ENCODE data around the gene EDEM2.
"Not testable (repeated sequence)": the region's sequence is repeated elsewhere in the genome, so short reads cannot be mapped to it uniquely, and the experiment has no call there.

Gene EDEM2

DNA sequence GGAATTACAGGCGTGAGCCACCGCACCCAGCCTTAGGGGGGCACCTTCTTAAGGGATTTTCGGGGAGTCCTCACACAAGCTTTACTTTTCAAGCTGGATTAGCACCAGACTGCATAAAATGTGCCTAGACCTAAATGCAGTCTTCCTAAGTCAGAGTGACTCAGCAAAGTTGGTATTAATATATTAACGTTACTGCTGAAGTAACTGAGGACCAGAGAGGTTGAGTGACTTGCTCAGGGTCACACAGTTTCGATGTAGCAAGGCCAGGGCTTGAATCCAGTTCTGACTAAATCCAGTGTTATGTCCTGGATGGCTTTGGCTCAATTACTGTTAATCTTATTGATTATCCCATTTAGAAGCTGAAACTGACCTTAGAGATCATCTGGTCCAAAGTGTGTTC lies 13.4 kb downstream of the EDEM2 start:
- no peak for DNase-seq (ENCODE audit: extremely low read depth in 1 of 2, low read depth in 1 of 2)

DNA sequence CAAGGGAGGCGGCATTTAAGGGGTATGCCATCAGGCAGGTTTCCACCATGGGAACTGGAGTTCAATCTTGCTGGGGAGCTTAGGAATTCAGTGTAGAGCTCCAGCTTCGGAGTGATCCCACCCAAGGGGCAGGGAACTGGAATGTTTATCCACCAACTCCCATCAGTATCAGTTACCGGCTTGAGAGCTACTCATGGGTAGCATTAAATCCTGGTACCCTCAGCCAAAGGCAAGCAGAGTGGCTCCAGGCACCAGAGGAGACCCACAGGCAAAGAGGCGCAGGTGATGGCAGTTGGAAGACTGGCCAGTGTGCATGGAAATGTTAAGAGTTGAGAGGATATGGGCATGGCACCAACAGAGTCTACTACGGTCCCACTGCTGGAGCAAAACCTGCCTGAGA lies 14.1 kb downstream of the EDEM2 start:
- no peak for DNase-seq (ENCODE audit: extremely low read depth in 1 of 2, low read depth in 1 of 2)

DNA sequence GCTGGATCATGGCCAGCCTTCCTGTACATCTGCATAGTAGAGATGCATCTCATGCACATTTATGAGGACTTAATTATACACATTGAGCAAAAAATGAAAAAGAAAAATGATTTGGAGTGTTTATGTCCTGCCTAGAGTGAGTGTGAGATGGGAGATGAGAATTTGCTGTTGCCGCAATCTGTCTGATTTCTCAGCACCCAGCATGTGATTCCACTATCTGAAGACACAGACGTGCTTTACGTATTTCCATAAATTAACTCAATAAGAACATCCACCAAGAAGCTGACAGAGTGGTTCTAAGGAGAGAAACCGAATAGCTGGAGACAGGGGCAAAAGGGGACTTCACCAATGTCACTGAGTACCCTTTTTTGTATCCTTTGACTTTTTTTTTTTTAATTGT lies 15.2 kb downstream of the EDEM2 start:
- no peak for DNase-seq (ENCODE audit: extremely low read depth in 1 of 2, low read depth in 1 of 2)

DNA sequence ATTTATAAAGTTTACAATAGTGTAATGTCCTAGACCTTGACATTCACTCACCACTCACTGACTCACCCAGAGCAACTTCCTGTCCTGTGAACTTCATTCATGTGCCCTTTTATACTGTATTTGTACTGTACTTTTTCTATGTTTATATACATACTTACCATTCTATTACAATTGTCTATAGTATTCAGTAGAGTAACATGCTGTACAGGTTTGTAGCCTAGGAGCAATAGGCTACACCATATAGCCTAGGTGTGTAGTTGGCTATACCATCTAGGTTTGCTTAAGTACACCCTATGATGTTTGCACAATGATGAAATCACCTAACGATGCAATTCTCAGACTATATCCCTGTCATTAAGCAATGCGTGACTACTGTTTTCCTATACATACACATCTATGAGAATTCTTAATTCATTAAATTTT lies 17.5 kb downstream of the EDEM2 start:
- no peak for DNase-seq (ENCODE audit: extremely low read depth in 1 of 2, low read depth in 1 of 2)

DNA sequence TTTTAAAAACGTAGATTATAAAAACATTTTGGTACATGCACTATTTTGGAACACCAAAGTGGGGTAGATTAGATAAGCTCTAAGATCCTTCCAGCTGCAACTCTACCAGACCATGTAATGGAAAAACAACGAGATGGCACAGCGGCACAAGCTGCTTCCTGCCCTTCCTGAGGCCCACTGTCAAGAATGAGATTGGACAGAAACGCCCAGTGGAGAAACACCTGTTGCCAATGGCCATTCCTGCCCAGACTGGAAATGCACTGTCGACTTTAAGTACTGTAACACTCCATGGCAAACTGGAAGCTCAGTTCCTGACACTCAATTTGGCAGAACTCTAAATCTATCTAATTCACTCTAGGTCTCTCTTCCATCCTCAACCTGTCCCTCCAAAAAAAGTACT lies 21.4 kb downstream of the EDEM2 start:
- DNase-seq (ENCODE audit: extremely low read depth in 1 of 2, low read depth in 1 of 2) = no peak

DNA sequence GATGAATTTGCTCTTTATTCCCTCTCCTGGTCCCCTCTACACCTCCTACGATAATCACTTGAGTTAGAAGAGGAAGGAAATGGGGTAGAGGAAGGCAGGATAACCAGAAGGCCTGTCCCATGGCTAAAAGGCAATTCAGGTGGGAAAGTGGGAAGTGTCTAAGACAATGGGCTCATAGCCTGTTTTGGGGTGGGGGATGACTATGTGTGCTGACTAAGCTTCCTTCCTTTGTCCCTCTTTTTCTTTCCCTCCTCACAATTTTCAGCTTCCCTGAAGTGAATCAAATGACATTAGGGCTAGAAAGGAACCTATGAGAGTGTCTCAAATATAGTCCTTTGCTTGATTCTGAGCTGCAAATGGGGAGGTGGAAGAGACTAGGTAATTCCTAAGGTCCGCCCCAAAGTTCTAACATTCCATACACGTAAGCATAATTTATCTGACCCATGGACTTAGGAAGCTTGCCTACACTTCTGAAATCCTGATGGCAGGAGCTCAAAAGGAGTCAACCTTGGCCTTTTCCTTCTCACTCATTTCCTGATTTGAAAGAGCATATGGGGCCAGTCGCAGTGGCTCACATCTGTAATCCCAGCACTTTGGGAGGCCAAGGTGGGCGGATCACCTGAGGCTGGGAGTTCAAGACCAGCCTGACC lies 24.3 kb downstream of the EDEM2 start:
- DNase-seq (ENCODE audit: extremely low read depth in 1 of 2, low read depth in 1 of 2) = no peak

DNA sequence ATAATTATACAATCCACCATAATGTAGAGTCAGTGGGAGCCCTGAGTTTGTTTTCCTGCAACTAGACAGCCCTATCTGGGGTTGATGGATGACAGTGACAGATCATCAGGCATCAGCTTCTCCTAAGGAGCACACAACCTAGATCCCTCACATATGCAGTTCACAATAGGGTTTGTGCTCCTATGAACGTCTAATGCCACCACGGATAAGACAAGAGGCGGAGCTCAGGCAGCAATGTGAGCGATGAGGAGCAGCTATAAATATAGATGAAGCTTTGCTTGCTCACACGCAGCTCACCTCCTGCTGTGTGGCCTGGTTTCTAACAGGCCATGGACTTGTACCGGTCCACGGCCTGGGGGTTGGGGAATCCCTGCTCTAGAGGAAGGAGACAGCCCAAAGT lies 25.9 kb downstream of the EDEM2 start:
- no peak for DNase-seq (ENCODE audit: extremely low read depth in 1 of 2, low read depth in 1 of 2)

DNA sequence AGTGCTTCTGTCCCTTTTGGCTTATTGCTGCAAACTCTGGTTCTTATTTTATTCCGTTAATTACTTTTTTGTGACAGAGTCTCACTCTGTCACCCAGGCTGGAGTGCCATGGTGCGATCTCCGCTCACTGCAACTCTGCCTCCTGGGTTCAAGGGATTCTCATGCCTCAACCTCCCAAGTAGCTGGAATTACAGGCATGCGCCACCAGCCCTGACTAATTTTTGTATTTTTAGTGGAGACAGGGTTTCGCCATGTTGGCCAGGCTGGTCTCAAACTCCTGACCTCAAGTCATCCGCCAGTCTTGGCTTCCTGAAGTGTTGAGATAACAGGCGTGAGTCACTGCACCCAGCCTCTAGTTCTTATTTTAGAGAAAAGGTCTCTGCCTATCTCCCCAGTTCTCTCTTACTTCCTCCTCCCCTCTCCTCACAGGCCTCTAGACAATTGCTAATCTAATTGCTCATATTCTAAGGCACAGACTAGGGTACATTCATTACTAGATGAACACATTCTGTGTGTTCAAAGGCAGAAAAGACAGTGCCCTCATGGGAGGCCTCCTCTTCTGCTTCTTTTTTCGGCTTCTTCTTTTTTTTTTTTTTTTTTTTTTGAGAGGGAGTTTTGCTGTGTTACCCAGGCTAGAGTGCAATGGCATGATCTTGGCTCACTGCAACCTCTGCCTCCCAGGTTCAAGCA lies 27.0 kb downstream of the EDEM2 start:
- DNase-seq (ENCODE audit: extremely low read depth in 1 of 2, low read depth in 1 of 2) = peak in 1 of 2 donors; percentile 43

DNA sequence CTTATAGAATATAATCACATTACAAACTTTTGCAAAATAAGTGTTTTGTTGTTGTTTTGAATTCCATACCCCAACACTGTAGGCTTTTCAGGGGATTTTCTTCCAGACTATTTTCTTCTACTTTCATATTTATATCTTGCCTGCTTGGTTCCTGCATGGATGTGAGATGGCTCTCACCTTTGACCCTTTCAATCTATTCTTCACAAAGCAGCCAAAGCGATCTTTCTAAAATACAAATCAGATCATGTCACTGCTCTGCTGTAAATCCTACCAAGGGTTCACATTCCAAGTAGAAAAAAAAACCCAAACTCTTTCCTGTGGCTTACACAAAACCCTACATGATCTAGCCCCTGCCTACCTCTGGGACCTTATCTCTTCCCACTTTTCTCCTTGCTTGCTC lies 29.5 kb downstream of the EDEM2 start:
- no peak for DNase-seq (ENCODE audit: extremely low read depth in 1 of 2, low read depth in 1 of 2)

DNA sequence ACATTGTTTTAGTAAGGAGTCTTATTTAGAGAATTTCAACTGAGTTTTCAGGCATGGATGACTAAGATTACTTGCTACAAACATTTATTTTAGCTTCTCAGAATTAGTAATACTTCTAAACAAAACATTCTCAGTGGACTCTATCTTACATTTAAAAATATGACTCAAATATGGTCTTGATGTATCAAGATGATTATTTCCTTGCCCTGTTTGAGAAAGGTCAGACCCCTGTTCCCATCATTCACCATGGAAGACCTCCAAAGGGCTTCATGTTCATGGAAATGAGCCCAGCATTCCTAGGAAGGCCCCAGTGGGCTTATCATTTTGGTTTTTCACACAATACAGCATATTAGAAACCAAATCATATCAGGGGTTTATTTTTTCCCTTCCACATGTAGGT lies 29.9 kb downstream of the EDEM2 start:
- DNase-seq (ENCODE audit: extremely low read depth in 1 of 2, low read depth in 1 of 2) = no peak

DNA sequence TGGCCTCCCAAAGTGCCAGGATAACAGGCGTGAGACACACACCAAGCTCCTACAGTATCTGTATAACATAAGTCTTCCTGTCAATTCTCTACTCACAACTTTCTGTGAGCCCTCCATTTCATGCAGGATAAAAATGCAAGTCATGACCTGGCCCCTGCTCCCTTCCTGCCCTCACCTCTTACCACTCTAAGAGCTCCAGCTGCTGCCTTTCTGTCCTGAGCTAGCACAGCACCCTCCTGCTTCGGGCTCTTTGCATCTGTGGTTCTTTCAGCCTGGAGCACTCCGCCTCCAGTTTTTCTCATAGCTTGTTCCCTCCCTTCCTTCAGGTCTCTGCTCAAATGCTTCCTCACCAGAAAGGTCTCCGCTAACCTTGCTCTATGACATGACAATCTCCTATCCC lies 30.9 kb downstream of the EDEM2 start:
- DNase-seq (ENCODE audit: extremely low read depth in 1 of 2, low read depth in 1 of 2) = no peak

DNA sequence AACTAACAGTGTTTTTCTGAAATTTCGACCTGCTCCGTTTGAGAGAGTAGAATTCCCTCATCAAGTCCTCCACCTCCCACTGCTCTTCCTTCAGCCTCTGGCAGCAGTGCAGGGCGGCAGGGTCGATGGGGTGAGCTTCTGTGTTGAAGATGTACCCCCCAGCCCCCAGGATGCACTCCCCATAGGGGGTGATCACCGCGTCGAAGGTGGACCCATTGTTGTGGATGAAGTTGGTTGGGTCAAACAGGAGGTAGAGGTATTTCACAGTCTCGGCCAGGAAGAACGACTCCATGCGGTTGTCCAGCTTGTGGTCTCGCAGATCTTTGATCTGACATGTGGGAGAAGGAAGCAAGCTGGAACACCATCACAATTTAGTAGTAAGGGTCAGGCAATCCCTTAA lies 31.5 kb downstream of the EDEM2 start:
- DNase-seq (ENCODE audit: extremely low read depth in 1 of 2, low read depth in 1 of 2) = no peak

DNA sequence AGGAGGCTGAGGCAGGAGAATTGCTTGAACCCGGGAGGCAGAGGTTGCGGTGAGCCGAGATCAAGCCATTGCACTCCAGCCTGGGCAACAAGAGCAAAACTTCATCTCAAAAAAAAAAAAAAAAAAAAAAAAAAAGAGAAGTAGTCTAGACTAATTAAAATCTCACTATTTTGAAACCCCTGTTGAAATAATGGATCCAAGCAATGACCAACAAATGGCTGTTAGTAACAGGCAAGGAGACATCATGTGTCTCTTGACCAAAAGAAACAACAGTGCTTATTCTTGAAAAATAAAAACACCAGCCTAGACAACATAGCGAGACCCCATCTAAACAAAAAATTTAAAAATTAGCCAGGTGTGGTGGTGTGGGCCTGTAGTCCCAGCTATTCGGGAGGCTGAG lies 34.9 kb downstream of the EDEM2 start:
- DNase-seq (ENCODE audit: extremely low read depth in 1 of 2, low read depth in 1 of 2) = not testable (repeated sequence)

DNA sequence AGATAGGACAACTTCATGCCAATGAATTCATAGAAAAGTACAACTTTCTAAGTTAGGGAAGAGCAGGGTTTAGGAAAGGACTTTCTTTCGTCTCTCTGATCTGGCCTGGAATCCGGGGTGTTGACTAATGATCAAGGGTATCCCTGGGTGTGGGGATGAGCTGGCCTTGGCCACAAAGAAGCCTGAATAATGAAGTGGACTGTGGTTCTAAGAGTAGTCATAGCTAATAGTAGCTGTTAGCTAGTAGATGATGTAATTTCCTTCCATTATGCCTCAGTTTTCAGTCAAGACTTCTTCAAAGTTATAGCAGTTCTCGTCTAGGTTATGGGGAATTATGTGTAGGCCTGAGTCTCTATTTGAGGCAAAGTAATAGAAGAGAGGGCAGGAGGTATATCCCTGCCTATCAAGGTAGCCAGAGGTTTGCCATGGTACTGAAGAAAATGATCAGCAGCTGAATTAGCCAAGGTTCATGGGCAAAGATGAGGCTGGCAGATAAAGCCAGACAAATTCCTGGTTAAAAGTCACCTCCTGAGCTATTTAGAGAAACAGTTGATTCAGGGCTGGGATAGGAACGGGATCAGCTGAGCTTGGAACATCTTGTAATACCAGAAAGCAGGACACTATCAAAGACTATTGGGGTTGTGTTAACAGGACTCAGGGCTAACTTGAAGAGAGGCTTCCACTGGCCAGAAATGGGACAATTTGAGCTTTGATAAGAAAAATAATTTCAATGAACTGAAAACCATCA lies 35.8 kb downstream of the EDEM2 start:
- DNase-seq (ENCODE audit: extremely low read depth in 1 of 2, low read depth in 1 of 2) = no peak

DNA sequence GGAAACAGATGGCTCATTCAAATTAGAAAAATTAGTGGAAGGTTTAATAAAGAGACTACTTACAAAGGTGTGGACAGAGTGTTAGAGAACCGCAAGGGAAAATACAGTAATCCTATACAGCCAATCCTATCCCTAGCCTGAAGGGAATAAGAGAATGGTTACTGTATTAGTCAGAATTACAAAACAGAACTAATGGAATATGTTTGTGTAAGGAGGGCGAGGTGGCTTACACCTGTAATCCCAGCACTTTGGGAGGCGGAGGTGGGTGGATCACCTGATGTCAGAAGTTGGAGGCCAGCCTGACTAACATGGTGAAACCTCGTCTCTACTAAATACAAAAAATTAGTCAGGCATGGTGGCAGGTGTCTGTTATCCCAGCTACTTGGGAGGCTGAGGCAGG lies 38.2 kb downstream of the EDEM2 start:
- no peak for DNase-seq (ENCODE audit: extremely low read depth in 1 of 2, low read depth in 1 of 2)

DNA sequence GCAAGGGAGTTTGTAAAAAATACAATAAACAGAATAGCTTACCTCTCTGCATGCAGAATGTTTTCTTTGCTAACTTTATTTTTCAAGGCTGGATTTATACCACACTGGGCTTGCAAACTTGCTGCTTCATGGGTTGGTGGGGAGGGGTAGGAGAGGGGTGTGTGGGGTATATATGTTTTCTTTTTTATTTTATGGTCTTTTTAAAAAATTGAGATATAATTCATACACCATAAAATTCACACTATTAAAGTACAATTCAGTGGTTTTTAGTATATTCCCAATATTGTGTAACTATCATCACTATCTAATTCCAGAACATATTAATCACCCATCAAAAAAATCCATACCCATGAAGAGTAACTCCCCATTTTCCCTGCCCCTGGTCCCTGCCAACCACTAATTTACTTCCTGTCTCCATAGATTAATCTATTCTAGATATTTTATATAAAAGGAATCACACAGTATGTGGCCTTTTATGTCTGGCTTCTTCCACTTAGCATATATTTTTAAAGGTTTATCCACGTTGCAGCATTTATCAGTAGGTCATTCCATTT lies 40.2 kb downstream of the EDEM2 start:
- no peak for DNase-seq (ENCODE audit: extremely low read depth in 1 of 2, low read depth in 1 of 2)

DNA sequence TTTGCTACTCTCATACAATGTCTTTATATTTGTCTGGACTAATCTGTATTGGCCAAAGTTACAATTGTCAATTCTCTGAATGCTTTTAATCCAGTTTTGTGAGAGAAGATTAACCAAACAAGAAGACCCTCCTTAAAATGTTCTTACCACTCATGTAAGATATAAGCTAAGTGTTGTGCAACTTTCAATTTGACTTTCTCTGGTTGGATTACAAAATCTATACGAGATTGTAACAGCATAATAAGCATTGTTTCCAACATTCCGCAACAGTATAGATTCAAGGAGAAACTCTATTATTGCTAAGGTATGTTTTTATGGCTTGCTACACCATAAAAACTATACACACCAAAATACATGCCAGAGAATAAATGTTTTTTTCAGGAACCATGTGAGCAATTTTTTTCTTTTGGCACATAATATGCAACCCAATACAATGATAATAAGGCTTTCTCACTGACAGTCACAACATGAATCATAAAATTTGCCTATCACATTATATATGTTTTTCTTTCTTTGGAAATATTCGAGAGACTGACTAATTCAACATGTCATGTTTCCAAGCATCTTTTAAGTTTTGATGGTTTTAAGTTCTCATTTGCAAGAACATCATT lies 42.3 kb downstream of the EDEM2 start:
- DNase-seq (ENCODE audit: extremely low read depth in 1 of 2, low read depth in 1 of 2) = no peak

DNA sequence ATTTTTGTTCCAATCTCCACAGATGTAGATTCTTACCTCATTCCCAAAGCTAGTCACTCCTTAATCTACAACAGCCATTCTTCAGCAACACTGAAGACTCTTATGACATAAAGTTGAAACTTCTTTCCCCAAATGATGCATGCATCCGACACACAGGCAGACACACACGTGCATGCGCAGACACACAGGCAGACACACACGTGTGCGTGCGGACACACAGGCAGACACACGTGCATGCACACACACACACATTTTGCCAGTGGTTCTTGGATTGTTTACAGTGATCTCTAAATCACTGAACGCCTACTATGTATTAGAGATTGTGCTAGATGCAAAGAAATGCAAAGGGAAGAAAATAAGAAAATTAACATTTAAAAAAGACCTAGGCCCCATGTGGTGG lies 45.5 kb downstream of the EDEM2 start:
- DNase-seq (ENCODE audit: extremely low read depth in 1 of 2, low read depth in 1 of 2) = no peak

DNA sequence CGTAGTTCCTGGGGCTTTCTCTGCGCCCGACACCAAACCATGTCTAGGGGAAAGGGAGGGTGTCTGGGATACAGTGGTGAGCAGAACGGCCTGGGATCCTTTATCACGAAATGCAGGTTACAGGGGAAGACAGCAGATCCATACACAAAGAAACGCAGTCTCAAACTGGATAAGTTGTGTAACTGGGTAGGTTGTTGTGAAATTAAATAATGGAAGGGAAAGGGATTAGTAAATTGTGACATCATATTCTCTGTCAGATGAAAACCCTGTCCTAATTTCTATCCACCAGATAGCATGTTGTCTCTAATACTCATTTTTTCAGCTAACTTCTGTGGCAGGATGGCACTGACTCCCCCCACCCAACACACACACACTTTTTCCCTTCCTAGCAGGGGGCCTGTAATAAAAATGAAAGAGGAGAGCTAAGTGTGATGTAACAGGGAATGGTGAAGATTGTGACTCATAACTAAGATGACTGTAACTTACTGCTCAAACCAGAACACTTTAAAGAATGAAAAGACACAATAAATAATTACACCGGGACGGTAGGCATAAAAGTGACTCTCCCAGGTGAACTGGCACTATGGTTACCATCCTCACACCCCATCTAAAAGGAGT lies 53.8 kb downstream of the EDEM2 start:
- DNase-seq (ENCODE audit: extremely low read depth in 1 of 2, low read depth in 1 of 2) = peak in 1 of 2 donors; percentile 29

DNA sequence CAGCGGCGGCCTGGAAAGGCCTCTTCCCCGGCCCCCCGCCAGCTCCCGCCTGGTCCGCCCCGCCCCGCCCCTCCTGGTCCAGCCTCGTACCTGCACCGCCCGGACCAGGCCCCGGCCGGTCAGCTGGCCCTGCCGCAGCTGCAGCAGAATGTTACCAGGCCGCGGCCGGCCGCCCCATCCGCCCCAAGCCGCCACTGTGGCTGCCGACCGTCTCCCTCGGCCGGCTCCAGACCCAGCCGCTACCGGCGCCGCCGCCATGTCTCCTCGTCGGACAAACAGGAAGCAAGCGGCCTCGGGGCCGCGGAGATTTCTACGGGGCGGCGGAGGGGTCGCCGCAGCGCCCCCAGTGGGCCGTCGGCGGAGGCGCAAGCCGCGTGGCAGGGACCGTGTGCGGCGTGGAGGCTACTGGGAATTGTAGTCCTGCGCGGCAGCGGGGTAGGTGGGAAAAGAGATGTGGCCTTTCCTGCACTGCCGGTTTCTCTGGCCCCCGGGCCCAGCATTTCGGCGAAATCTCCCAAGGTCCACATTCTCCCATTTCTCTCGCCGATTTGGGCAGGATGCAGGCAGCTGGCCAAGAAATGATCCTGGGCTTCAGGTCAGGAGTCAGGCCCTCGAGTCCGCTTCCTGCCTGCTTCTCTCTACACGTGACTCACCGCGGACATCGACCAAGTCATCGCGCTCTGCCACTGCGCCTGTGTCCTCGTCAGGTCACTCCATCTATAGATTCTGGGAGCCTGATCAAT lies 54.4 kb downstream of the EDEM2 start, which contains the start of gene TRPC4AP:
TSS of gene TRPC4AP (minus strand) at position 284 of the 743 bp plus-strand sequence. CDS start at position 258, 26 bp downstream.
- peak; percentile 70 to 82 for DNase-seq (ENCODE audit: extremely low read depth in 1 of 2, low read depth in 1 of 2)
